HG02642 (cell line): ENCODE results near the gene ARHGEF28.

ENCODE experiments used
- ATAC-seq: cut with Tn5 transposase; IDR thresholded peaks from one replicate; pipeline ENCODE4 v1.9.1; 2021; ENCODE audit warnings: mild to moderate bottlenecking; ENCODE audit not compliant: unreplicated experiment, poor library complexity

The ARHGEF28 gene

DNA sequence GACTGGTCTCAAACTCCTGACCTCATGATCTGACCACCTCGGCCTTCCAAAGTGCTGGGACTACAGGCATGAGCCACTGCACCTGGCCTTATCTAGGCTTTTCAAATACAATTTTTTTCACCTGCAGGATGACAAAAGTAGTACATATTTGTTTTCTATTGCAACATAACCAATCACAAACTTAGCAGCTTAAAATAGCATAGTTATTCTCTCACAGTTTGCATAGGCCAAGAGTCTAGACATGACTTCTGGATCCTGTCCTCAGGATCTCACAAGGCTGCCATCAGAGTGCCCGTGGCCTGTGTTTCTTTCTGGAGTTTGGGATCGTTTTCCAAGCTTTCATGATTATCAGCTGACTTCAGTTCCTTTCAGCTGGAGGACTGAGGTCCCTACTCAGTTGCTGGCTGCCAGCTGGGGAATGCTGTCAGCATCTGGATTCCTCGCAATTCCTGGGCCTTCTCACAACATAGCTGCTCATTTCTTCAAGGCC is 348.9 kb downstream of the ARHGEF28 start:
- no peak for ATAC-seq

DNA sequence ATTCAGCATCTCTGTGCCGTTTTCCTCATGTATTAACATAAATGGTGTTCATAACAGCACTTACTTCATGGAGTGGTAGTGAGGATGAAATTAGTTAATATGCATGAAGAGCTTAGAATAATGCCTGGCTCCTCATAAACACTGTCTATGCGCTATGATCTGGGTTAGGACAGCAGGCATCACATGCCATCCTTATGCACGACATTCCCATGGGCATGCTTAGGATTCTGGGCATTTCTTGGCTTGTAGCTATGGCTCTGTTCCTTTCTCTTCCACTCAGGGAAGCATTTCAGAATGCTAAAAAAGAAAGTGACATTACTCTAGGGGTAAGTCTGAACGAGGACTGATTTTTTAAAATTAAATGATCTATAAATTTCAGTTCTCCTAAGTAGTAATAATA is 349.8 kb downstream of the ARHGEF28 start:
- ATAC-seq: no peak

GRCh38 chr5:73977146-73977545 is 351.1 kb downstream of the ARHGEF28 start:
- ATAC-seq: no peak

DNA sequence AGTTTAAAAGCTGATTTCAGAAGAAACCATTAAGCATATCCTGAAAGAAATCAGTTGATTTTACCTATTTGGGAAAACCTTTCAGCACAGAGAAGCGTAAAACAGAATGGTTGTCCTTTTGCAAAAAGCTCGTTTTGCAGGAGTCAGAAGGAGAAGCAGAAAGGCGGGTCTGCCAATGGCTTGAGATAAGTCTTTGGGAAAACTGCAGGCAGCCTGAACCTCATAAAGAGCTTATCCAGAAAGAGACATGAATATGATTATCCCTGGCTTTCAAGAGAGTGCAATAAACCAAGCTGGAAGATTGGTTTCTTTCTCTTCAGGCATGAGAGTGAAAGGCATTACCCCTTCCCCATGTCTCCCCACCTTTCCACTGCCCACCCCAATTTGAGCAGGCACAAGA is 353.3 kb downstream of the ARHGEF28 start:
- no peak for ATAC-seq

GRCh38 chr5:73981704-73982103 is 355.7 kb downstream of the ARHGEF28 start:
- ATAC-seq: no peak

DNA sequence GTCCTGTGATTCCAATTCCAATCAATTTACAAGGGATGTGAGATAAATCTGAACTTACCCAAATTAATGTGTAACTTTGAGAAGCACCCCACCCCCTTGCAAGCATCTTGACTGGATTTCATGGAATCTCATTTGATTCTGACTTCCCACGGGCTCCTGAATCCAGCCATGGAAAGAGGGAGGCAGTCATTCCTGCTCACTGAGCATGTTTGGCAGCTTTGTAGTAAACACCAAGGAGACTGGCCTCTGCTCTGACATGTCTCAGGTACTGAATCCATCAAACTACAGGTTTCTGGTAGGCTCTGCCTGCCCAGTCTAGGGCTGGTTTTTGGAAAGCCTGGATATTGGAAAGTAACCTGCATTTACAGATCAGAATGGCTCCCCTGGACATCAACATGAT is 357.6 kb downstream of the ARHGEF28 start:
- ATAC-seq: no peak

GRCh38 chr5:73985145-73985544 is 359.1 kb downstream of the ARHGEF28 start:
- no peak for ATAC-seq

DNA sequence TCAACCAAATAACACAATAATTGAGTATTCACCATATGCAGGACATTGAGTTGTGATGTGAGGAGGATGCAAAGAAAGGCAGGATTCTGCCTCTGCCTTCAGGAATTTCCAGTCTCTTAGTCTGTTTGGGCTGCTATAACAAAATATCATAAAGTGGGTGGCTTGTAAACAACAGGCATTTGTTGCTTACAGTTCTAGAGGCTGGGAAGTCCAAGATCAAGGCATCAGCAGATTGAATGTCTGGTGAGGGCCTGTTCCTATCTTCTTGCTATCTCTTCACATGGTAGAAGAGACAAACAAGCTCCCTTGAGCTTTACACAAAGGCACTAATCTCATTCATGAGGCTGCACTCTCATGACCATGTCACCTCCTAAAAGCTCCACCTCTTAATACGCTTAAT is 360.7 kb downstream of the ARHGEF28 start:
- ATAC-seq: no peak

GRCh38 chr5:73987915-73988314 is 361.9 kb downstream of the ARHGEF28 start:
- no peak for ATAC-seq

DNA sequence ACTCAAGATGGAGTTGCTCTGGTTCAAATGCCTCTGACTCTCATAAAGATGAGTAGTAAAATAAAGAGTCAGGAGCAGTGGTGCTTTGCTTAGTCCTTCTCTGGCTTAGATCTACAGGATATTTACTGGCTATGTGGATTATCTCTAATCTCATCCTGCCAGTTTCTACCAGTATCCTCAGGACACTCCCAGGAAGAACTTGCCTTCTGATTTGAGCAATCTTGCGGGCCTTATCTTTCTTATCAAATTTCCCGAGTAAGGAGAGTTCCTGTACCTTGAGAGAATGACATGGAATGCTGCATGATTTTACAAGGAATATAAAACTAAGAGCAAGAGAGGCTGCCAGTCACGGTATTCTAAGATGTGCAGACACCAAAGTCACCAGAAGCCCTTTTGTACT is 364.0 kb downstream of the ARHGEF28 start:
- ATAC-seq: no peak
